ENCODE results near the gene KRTAP9-9. TPM values are rescaled to one million over a fixed set of nuclear protein-coding genes. Genes with fewer than 3 reads are reported as not detected.

Gene KRTAP9-9
- total and polyA plus RNA-seq, 2 of the 8 experiments (the other 6 are each of a cell fraction or from before 2014, with no cell fraction given): not detected

- H2BK20ac ChIP-seq (ENCODE audit: low read length): no peak overlapping the region
- no peaks in the 10 kb centered on the region for H3K4me1 ChIP-seq (replicated peaks in 1 of 4; ENCODE audit: control insufficient read depth in 3 of 4, insufficient read depth in 4 of 4, low read length in 3 of 4)
- FAIRE-seq: no peak
- WGBS, 2 experiments (ENCODE audit: extremely low coverage in 1 of 2, insufficient coverage in 1 of 2, insufficient read length in 1 of 2, insufficient replicate concordance in 2 of 2, low coverage in 1 of 2, low lambda C conversion rate in 2 of 2, missing lambda C conversion rate in 1 of 2): 91% methylated on average over 2 of the region's 2 CpGs; no CpG with 5 or more reads in 1 of the 2 experiments
- no peak overlapping the region for H2BK12ac ChIP-seq (ENCODE audit: low read depth, low read length)
- no peak overlapping the region for H4K5ac ChIP-seq (ENCODE audit: insufficient read length, low read depth, low read length)
- H2BK5ac ChIP-seq (ENCODE audit: low read depth, low read length): no peak overlapping the region
- no peaks in the 10 kb centered on the region for H3K27me3 ChIP-seq (replicated peaks in 1 of 4; ENCODE audit: control insufficient read depth in 3 of 4, extremely low read depth in 1 of 4, insufficient read depth in 3 of 4, low read length in 3 of 4)
- H4K8ac ChIP-seq (ENCODE audit: extremely low read depth, insufficient read depth, low read length): no peak overlapping the region
- H3K36me3 ChIP-seq (ENCODE audit: control insufficient read depth in 2 of 4, insufficient read depth in 4 of 4, low read length in 3 of 4): no peaks in the 10 kb centered on the region
- H3K23me2 ChIP-seq (ENCODE audit: low read depth, low read length): no peaks in the 10 kb centered on the region
- no peak overlapping the region for H4K91ac ChIP-seq (replicated peaks; ENCODE audit: insufficient read length, low read length)
- no peaks in the 10 kb centered on the region for H3K79me2 ChIP-seq (ENCODE audit: control insufficient read depth in 1 of 2, insufficient read depth in 2 of 2, low read length in 2 of 2)
- H3K9ac ChIP-seq (replicated peaks in 1 of 4; ENCODE audit: extremely low read depth in 1 of 4, low read depth in 3 of 4, low read length in 3 of 4): no peak overlapping the region
- POLR2A ChIA-PET (ENCODE audit: partially characterized antibody): no interaction called here
- H2AFZ ChIP-seq (ENCODE audit: low read length): no peak overlapping the region
- no peaks in the 10 kb centered on the region for H4K20me1 ChIP-seq (replicated peaks in 1 of 2; ENCODE audit: control insufficient read depth in 1 of 2, insufficient read depth in 2 of 2, low read length in 2 of 2)
- H3K4ac ChIP-seq (replicated peaks; ENCODE audit: insufficient read length, low read depth, low read length): no peak overlapping the region
- no peak overlapping the region for H3K4me2 ChIP-seq (ENCODE audit: insufficient read depth in 1 of 2, low read depth in 2 of 2, low read length in 2 of 2)
- no peaks in the 10 kb centered on the region for H3K79me1 ChIP-seq (ENCODE audit: low read depth, low read length)
- H3K14ac ChIP-seq (ENCODE audit: insufficient read length): no peak overlapping the region
- H3K56ac ChIP-seq (replicated peaks; ENCODE audit: insufficient read length, low read depth, low read length): no peak overlapping the region
- CTCF ChIA-PET (ENCODE audit: partially characterized antibody): no interaction called here
- no peak for TF ChIP-seq FOSL1 (IDR thresholded peaks at IDR 0.05; ENCODE audit: insufficient read depth, low read depth, low read length)
- no peak for TF ChIP-seq EP300 (IDR thresholded peaks at IDR 0.05; ENCODE audit: borderline replicate concordance in 1 of 2, low read depth in 2 of 2, low read length in 2 of 2)
- TF ChIP-seq RNF2 (IDR thresholded peaks at IDR 0.05; ENCODE audit: borderline replicate concordance, low read depth, low read length, missing control alignments, poor library complexity, severe bottlenecking): no peak
- TF ChIP-seq BACH1 (IDR thresholded peaks at IDR 0.05; ENCODE audit: low read length): no peak
- TF ChIP-seq PHF8 (conservative IDR thresholded peaks at IDR 0.05; ENCODE audit: low read depth, low read length): no peak
- TF ChIP-seq USF2 (IDR thresholded peaks at IDR 0.05; ENCODE audit: low read length): no peak
- TF ChIP-seq KDM1A (IDR thresholded peaks at IDR 0.05; ENCODE audit: borderline replicate concordance, low read length): no peak
- TF ChIP-seq CBX5 (IDR thresholded peaks at IDR 0.05; ENCODE audit: low read depth, low read length): no peak
- no peak for TF ChIP-seq TBP (IDR thresholded peaks at IDR 0.05; ENCODE audit: low read depth, low read length)
- no peak for TF ChIP-seq POU5F1 (IDR thresholded peaks at IDR 0.05; ENCODE audit: low read depth, low read length)
- TF ChIP-seq SIRT6 (IDR thresholded peaks at IDR 0.05; ENCODE audit: low read length): no peak
- TF ChIP-seq CHD2 (IDR thresholded peaks at IDR 0.05; ENCODE audit: low read length): no peak
- H3K27ac ChIP-seq (ENCODE audit: low read depth, low read length): no peak overlapping the region
- no peak overlapping the region for H3K4me3 ChIP-seq (ENCODE audit: extremely low read depth in 1 of 4, insufficient read depth in 2 of 4, low read depth in 3 of 4, low read length in 4 of 4)
- H3K23ac ChIP-seq (ENCODE audit: insufficient read length): no peak overlapping the region
- H2BK120ac ChIP-seq (replicated peaks; ENCODE audit: low read depth, low read length): no peak overlapping the region
- no peak for DNase-seq (ENCODE audit: low read depth in 1 of 2, low spot score in 2 of 2)
- H3K18ac ChIP-seq (ENCODE audit: extremely low read depth, low read length): no peak overlapping the region
- H2AK5ac ChIP-seq (ENCODE audit: low read depth, low read length): no peak overlapping the region
- no peaks in the 10 kb centered on the region for H3K9me3 ChIP-seq (ENCODE audit: insufficient read depth in 2 of 2, low read depth in 1 of 2, low read length in 1 of 2)
- no peak overlapping the region for H2BK15ac ChIP-seq (ENCODE audit: low read length)
These were observed 8.0 kb downstream of the KRTAP9-9 start for GRCh38 chr17:41263212-41263611.

Data from H1 (cell line).